Activated effector memory CD4-positive, alpha-beta T cell treated with Interleukin-2 at 50 U/mL for 16 hours (primary cell): ENCODE results near the gene NRXN2.

Source experiments
- DNase-seq: peaks from one replicate; pipeline ENCODE4 v3.0.0-alpha.2; 2020

NRXN2 gene

GRCh38 chr11:64758330-64759079 is 35.5 kb upstream of the NRXN2 start:
- no peak for DNase-seq

- no peak for DNase-seq
Observed at GRCh38 chr11:64757549-64758329, 34.7 kb upstream of the NRXN2 start.

DNA sequence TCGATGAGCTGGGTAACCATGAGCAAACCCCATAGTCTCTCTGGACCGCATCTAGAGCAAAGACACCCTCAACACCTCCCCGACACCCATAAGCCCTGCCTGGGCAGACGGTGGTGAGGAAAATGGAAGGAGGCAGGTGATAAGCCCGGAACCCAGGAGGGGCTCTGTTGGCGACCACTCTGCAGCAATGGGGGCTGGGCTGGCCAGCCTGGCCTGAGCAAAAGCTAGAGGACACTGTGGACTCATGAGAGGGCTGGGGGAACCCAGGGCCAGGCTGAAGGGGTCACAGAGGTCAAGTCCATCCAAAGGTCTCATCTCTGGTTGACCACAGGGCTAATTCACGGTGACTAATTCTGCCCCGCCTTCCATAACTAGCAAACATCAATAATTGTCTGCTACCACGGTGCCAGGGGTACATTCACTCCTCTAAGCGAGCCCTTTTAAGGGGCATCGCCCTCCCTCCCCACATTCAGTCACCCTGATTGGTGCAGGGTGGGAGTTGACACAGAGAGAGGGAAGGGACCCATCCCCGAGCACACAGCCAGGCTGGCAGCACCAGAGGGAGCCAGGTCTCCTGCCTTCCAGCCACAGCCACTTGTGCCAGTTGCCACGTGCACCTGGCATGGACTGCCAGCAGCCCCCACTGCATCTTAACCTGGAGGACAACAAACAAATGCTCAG is 32.8 kb upstream of the NRXN2 start:
- DNase-seq, result no peak

DNA sequence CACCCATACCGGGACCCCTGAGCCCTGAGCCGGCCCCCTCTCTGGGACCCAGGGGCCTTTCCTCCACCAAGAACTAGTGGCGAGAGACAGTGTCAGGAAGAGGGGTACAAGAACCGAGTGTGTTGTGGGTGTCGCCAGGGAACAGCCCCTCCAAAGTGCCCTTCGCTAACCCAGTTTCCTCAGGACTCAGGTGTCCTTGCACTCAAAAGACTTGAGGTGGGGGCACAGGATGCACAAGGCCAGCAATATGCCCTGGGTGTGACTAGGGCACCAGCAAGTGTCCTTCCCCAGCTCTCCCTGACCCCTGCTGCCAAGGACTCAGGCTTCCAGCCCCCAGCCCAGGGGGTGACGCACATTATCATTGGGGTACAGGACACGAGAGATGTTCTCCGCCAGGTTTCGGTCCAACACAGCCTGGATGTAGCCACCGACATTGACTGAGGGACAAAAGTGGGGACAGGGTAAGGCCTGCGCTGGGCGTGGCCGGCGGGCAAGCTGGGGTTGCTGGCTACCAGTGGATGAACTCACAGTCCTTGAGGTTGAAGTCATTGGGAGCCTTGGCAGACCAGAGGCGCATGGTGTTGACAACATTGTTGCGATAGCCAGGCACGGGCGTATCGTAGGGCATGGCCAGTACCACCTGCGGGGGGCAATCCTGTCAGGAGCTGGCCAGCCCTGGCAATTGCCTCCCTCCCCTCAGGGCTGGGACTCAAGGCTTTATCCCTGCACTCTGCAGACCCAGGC is 32.1 kb upstream of the NRXN2 start:
- no peak for DNase-seq

DNA sequence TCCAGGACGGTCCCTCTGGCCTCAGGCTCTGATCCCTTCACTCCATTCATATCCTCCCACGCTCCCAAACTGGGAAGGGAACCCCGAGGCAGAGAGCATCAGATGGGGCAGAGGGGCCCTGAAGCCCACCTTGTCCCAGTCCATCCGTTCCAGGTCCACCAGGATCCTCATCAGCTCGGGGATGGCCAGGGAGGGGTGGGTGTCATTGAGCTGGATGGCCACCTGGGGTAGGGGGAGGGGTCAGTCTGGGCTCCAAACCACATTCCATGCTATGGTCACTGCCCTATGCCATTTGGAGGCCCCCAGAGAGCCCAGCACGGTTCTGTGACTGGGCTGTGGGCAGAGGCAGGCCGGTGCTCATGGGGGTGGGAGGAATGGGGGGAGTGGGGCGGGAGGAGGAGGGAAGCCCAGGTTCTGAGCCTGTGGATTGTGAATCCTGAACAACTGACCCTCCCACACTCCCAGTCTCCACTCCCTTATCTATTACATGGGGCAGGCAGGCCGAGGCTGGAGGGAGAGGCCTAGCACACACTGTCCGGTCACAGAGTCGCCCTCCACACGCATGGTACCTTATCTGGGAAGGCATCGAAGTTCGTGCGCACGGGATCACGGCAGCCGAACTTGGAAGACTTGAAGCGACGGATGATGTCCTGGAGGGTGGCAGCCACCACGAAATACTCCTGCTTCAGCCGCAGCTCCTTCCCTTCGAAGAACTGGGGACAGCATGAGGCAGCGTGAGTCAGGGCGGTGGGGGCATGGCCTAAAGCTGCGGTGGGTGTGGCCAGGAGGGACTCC is 31.3 kb upstream of the NRXN2 start:
- DNase-seq, result no peak

GRCh38 chr11:64753380-64754123 is 30.6 kb upstream of the NRXN2 start:
- DNase-seq, result no peak

- no peak for DNase-seq
Observed at GRCh38 chr11:64753019-64753379, 30.0 kb upstream of the NRXN2 start.

DNA sequence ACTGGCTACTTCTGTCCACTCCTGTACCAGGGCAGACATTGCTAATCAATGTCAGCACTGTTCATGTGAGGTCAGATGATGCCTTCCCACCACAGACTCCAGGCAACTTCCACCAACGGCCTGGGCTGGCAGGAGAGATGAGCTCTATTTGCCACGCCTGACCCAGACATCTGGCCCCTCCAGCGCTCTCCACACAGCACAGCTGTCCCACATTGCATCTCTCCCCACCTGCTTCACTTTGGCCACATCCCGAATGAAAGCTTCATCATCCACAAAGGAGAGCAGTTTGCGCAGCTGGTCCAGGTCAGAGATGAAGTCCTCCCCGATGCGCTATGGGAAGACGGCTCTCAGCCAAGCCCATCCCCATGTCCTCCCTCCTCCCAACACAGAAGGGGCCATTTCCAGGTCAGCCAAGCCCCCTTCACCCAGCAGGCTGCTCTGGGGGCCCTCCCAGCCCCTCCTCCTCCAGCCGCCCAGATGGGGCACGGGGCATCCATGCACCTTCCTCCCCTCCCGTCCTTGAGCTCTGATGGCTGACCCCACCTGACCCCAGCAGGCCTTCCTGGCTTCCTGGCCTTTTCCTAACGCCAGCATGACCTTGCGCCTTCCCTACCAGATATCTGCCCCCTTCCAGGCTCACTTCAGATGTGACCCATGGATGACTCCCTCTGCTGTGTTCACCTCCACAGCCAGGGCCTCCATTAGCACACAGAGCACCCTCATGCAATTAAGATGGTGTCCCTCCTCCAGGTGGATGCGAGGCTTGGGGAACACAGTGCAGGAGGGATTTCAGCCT is 29.4 kb upstream of the NRXN2 start:
- DNase-seq, result no peak

GRCh38 chr11:64751580-64751979 is 28.6 kb upstream of the NRXN2 start:
- no peak for DNase-seq

DNA sequence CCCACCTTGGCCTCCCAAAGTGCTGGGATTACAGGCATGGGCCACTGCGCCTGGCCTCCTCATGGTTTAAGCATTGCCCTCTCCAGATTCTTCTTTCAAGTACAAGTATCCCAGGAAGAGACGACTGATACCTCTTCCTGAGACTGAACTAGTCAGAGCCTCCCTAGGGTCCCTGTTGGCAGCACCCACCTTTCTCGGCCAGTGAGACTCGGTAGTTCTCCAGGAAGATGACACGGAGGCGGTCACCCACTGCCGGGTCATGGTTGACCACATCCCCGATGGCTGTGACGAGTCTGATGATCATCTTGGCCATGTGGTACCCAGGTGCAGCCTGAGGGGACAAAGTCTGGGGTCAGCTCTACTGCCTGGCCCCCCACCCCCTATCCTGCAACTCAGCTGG is 28.1 kb upstream of the NRXN2 start:
- DNase-seq, result no peak

DNA sequence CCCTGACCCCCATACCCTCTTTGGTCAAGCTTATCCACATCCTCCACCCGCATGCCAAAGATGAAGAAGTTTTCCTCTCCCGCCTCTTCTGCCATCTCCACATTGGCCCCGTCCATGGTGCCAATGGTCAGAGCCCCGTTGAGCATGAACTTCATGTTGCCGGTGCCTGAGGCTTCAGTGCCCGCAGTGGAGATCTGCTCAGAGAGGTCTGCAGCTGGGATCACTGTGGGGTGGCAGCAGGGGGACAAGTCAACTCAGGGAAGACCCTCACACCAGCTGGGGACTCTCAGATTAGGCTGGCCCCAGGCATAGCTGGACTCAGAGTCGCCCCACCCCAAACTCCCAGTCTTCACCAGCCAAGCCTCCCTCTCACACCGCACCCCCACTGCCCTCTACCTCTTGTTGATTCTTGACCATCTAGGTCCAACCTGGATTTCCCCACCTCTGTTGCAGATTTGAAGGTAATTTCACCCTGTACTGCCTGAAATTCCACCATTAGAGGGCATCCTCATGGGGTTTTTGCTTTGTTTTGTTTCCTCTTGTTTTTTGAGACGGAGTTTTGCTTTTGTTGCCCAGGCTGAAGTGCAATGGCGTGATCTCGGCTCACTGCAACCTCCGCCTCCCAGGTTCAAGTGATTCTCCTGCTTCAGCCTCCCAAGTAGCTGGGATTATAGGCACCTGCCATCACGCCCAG is 27.5 kb upstream of the NRXN2 start:
- DNase-seq, result no peak

DNA sequence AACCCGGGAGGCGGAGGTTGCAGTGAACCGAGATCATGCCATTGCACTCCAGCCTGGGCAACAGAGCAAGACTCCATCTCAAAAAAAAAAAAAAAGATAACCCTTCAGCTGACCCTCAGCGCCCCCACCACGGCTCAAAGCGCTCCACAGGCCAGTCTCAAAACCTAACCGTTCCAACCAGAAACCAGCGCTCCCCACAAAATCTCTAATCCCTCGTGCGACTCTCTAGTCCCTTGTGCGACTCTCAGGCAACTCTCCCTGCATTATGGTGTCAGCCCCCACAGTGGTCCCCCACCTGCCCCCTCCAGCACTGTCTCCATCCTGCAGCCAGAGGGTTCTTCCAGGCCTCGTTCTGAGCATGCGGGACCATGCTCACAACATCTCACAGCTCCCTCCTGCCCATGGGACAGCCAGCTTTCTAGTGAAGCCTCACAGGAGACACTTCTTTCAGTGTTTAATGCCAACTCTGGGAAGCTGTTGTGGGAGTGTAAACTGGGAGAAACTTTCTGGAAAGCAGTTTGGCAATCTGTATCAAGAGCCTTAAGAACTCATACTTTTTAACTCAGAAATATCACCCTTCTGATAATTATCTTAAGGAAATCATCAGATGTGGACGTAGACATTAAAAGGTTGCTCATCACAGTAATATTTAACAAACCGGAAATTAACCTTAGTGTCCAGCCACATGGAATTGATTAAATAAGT is 25.1 kb upstream of the NRXN2 start:
- no peak for DNase-seq

DNA sequence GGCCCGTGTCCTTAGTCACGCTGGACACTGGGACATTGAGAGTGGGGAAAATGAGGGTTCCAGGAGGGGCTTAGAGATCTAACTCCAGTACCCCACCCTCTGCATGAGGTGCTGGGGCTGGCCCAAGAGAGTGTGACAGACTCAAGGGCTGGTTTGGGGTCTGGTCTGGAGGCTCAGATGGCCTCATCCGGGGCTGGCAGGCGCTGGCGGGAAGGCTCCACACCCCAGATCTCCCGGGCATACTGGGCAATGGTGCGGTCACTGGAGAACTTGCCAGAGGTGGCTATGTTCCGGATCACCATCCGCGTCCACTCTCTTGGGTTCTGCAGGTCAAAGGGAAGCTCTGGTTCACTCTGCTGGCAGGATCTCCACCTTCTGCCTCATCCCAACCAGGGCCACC is 23.5 kb upstream of the NRXN2 start:
- DNase-seq, result no peak

- peak; percentile 80 for DNase-seq
Observed at GRCh38 chr11:64745521-64746328, 22.7 kb upstream of the NRXN2 start.

DNA sequence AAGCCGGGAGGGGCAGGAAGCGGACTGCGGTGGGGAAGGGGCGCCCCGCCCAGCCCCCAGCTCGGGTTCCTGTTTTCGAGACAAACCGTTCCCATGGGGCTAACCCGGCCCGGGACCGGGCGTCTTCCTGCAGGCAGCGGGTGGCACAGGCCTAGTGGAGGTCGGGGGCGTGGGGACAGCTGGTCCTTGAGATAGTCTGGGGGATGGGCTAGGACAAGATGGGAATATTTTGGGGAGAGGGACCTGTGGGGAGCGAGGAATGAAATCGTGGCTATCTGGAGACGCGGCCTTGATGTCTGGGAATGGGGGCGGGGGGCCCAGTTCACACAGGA is 22.2 kb upstream of the NRXN2 start:
- DNase-seq, result peak; percentile 90

GRCh38 chr11:64744544-64745188 is 21.7 kb upstream of the NRXN2 start:
- DNase-seq, result peak; percentile 53

- peak; percentile 82 for DNase-seq
Observed at GRCh38 chr11:64743591-64744543, 20.9 kb upstream of the NRXN2 start, which contains the start of gene RASGRP2. Gene RASGRP2 (minus strand): TSS chr11:64744142. CDS start chr11:64742866, 1,276 bp downstream.
